Liver (tissue), 9 donors: ENCODE measurements around the gene ARMH1. TPM values are rescaled to one million over a fixed set of nuclear protein-coding genes. Genes with fewer than 3 reads are reported as not detected.

ENCODE experiments used
- DNase-seq: peaks from one replicate; pipeline ENCODE4 v3.0.0-alpha.2; 2017; ENCODE audit warnings: low spot score
- H3K27ac ChIP-seq, 2 donors: one replicate each; pipeline ENCODE4 v1.7.0; 2013; ENCODE audit warnings: inconsistent platforms in 2 of 2, low read length in 2 of 2, control low read depth in 1 of 2, low read depth in 1 of 2, mild to moderate bottlenecking in 1 of 2
- H3K27me3 ChIP-seq, 4 donors: one replicate each; pipeline versions ENCODE4 v1.6.1 to v1.7.0; 2013; ENCODE audit warnings: low read length in 3 of 4, inconsistent platforms in 1 of 4, mild to moderate bottlenecking in 1 of 4, moderate library complexity in 1 of 4; ENCODE audit not compliant: control insufficient read depth in 4 of 4, insufficient read depth in 4 of 4
- H3K36me3 ChIP-seq, 4 donors: one replicate each; pipeline versions ENCODE4 v1.6.1 to v1.7.0; 2013; ENCODE audit warnings: low read length in 3 of 4, mild to moderate bottlenecking in 3 of 4, low read depth in 1 of 4, moderate library complexity in 1 of 4; ENCODE audit not compliant: control insufficient read depth in 4 of 4, insufficient read depth in 3 of 4
- H3K4me1 ChIP-seq, 4 donors: one replicate each; pipeline versions ENCODE4 v1.6.1 to v1.7.0; 2013; ENCODE audit warnings: low read length in 3 of 4, mild to moderate bottlenecking in 3 of 4, moderate library complexity in 1 of 4; ENCODE audit not compliant: control insufficient read depth in 4 of 4, insufficient read depth in 4 of 4
- H3K4me3 ChIP-seq, 3 donors: one replicate each; pipeline versions ENCODE4 v1.6.1 to v1.7.0; 2013; ENCODE audit warnings: low read length in 3 of 3, control low read depth in 1 of 3, low read depth in 1 of 3, mild to moderate bottlenecking in 1 of 3
- H3K9ac ChIP-seq, 2 donors: one replicate each; pipeline ENCODE4 v1.7.0; 2013; ENCODE audit warnings: low read length in 2 of 2, mild to moderate bottlenecking in 2 of 2, moderate library complexity in 2 of 2, control low read depth in 1 of 2, low read depth in 1 of 2
- H3K9me3 ChIP-seq, 4 donors: one replicate each; pipeline versions ENCODE4 v1.6.1 to v1.7.0; 2013; ENCODE audit warnings: low read length in 3 of 4; ENCODE audit not compliant: control insufficient read depth in 4 of 4
- ATF3 ChIP-seq: IDR thresholded peaks from 2 replicates; pipeline ENCODE4 v1.6.1; 2016; ENCODE audit warnings: antibody characterized with exemption
- CTCF ChIP-seq: fragments of 150-350 bp; IDR thresholded peaks from 2 replicates; pipeline ENCODE4 v1.5.1; 2017; ENCODE audit warnings: improper control_type of control experiment, low read depth, low read length; ENCODE audit not compliant: missing input control
- EGR1 ChIP-seq, 2 donors: IDR thresholded peaks; 2 replicates each; pipeline ENCODE4 v1.6.1; 2016 to 2018; ENCODE audit warnings: antibody characterized with exemption in 2 of 2, low read depth in 2 of 2
- FOXA1 ChIP-seq: IDR thresholded peaks from 2 replicates; pipeline ENCODE4 v1.6.1; 2016; ENCODE audit warnings: antibody characterized with exemption
- FOXA2 ChIP-seq: IDR thresholded peaks from 2 replicates; pipeline ENCODE4 v1.6.1; 2016; ENCODE audit warnings: antibody characterized with exemption
- GABPA ChIP-seq, 2 donors: IDR thresholded peaks in 1 of 2; conservative IDR thresholded peaks in 1 of 2; 2 replicates each; pipeline ENCODE4 v1.6.1; 2016; ENCODE audit warnings: antibody characterized with exemption in 2 of 2, mild to moderate bottlenecking in 1 of 2, moderate library complexity in 1 of 2
- HNF4A ChIP-seq, 2 donors: conservative IDR thresholded peaks; 2 replicates each; pipeline ENCODE4 v1.6.1; 2016; ENCODE audit warnings: antibody characterized with exemption in 2 of 2, mild to moderate bottlenecking in 2 of 2
- HNF4G ChIP-seq: IDR thresholded peaks from 2 replicates; pipeline ENCODE4 v1.6.1; 2016; ENCODE audit warnings: antibody characterized with exemption
- JUND ChIP-seq, 2 donors: IDR thresholded peaks; 2 replicates each; pipeline ENCODE4 v1.6.1; 2016; ENCODE audit warnings: antibody characterized with exemption in 2 of 2
- MAX ChIP-seq: IDR thresholded peaks from 2 replicates; pipeline ENCODE4 v1.6.1; 2016; ENCODE audit warnings: antibody characterized with exemption
- NR2F2 ChIP-seq: IDR thresholded peaks from 2 replicates; pipeline ENCODE4 v1.6.1; 2016; ENCODE audit warnings: antibody characterized with exemption
- RAD21 ChIP-seq, 2 donors: IDR thresholded peaks; 2 replicates each; pipeline ENCODE4 v1.6.1; 2016; ENCODE audit warnings: antibody characterized with exemption in 2 of 2, mild to moderate bottlenecking in 2 of 2
- RXRA ChIP-seq, 2 donors: IDR thresholded peaks; 2 replicates each; pipeline ENCODE4 v1.6.1; 2017 to 2018; ENCODE audit warnings: antibody characterized with exemption in 2 of 2, mild to moderate bottlenecking in 1 of 2
- SP1 ChIP-seq: IDR thresholded peaks from 2 replicates; pipeline ENCODE4 v1.6.1; 2018; ENCODE audit warnings: antibody characterized with exemption, mild to moderate bottlenecking
- TAF1 ChIP-seq: conservative IDR thresholded peaks from 2 replicates; pipeline ENCODE4 v1.6.1; 2016; ENCODE audit warnings: antibody characterized with exemption, mild to moderate bottlenecking
- YY1 ChIP-seq: IDR thresholded peaks from 2 replicates; pipeline ENCODE4 v1.6.1; 2016; ENCODE audit warnings: antibody characterized with exemption, mild to moderate bottlenecking
- ZBTB33 ChIP-seq: IDR thresholded peaks from 2 replicates; pipeline ENCODE4 v1.6.1; 2016; ENCODE audit warnings: antibody characterized with exemption
- WGBS: extraction: QIAGEN DNeasy Blood & Tissue Kit; methylation state at CpG from one replicate; pipeline ENCODE4 v1.1.7; 2013; 5-methylcytosine and 5-hydroxymethylcytosine counted together
- polyA plus RNA-seq, 2 donors: library from polyadenylated mRNA; stranded (reverse) in 1 of 2; unstranded in 1 of 2; fragments of 200-250 nt in 1 of 2; fragments of >200 nt in 1 of 2; fragmentation: Nextera tagmentation in 1 of 2; extraction: Ambion mirVana in 1 of 2; gene quantifications; one replicate each; pipeline versions ENCODE4 v1.2.1 to v1.2.3, GENCODE V29; 2013 to 2015
- total RNA-seq, 2 donors: library from RNA; depleted of rRNA; stranded (reverse); fragments of >200 nt; gene quantifications; one replicate each; pipeline ENCODE4 v1.2.3, GENCODE V29; 2014
- donor health status: healthy.
- donor health status: healthy.
- donor health status: healthy.
- donor health status: healthy.
- donor health status: healthy.

ARMH1 gene
- total and polyA plus RNA-seq, 4 donors, result 2.2 to 20.3 (median 5.5) TPM

- Histone ChIP-seq H3K9ac (no peak overlapping the region), H3K9me3 (no peaks in the 10 kb centered on the region), H3K4me3 (peak overlapping the region in 1 of 3 donors; percentile 64), H3K4me1 (peaks cover 7 to 44% (median 34%) of the 10 kb centered on the region in 4 donors), H3K27ac (peak overlapping the region; percentile 97 to 99), H3K36me3 (no peaks in the 10 kb centered on the region), H3K27me3 (no peaks in the 10 kb centered on the region)
- DNase-seq, result no peak
- 78% methylated on average over 13 of the region's 13 CpGs for WGBS
- peak; percentile 35 for TF ChIP-seq SP1
- TF ChIP-seq TAF1, result no peak
- TF ChIP-seq RXRA (IDR thresholded peaks at IDR 0.05), result no peak
- no peak for TF ChIP-seq JUND (IDR thresholded peaks at IDR 0.05)
- no peak for TF ChIP-seq CTCF
- no peak for TF ChIP-seq FOXA1
- no peak for TF ChIP-seq EGR1 (IDR thresholded peaks at IDR 0.05; ENCODE audit: low read depth in 2 of 2)
- no peak for TF ChIP-seq FOXA2
- TF ChIP-seq HNF4A (conservative IDR thresholded peaks at IDR 0.05), result no peak
- TF ChIP-seq ZBTB33, result no peak
- no peak for TF ChIP-seq HNF4G
- no peak for TF ChIP-seq ATF3
- peak in 1 of 2 donors; percentile 15 for TF ChIP-seq GABPA (IDR thresholded peaks at IDR 0.05 in 1 of 2, conservative IDR thresholded peaks at IDR 0.05 in 1 of 2)
- peak; percentile 35 for TF ChIP-seq YY1
- peak; percentile 15 for TF ChIP-seq MAX
- TF ChIP-seq NR2F2, result no peak
- no peak for TF ChIP-seq RAD21 (IDR thresholded peaks at IDR 0.05)
These were observed 2.1 kb upstream of the ARMH1 start for GRCh38 chr1:44672254-44672955.

- peak overlapping the region; percentile 84 to 96 for H3K9ac ChIP-seq
- no peaks in the 10 kb centered on the region for H3K36me3 ChIP-seq
- no peaks in the 10 kb centered on the region for H3K9me3 ChIP-seq
- peak overlapping the region; percentile 61 to 73 (median 64) for H3K4me3 ChIP-seq
- 72% methylated on average over 14 of the region's 14 CpGs for WGBS
- peak overlapping the region; percentile 97 to 99 for H3K27ac ChIP-seq
- H3K27me3 ChIP-seq, result no peaks in the 10 kb centered on the region
- TF ChIP-seq RXRA (IDR thresholded peaks at IDR 0.05) (no peak), FOXA1 (no peak)
- peaks cover 7 to 51% (median 40%) of the 10 kb centered on the region in 4 donors for H3K4me1 ChIP-seq
- DNase-seq, result no peak
These were observed 1.4 kb upstream of the ARMH1 start for GRCh38 chr1:44672961-44673674.
